GM12801 (cell line): Measurements from ENCODE around the gene AGPAT1.

Experiments used
- TF ChIP-seq, protein P1 (sequence below): IDR thresholded peaks from one replicate; pipeline ENCODE4 v1.5.1; 2011; ENCODE audit warnings: control low read depth; ENCODE audit not compliant: insufficient read length; ENCODE audit errors: extremely low read depth

AGPAT1 gene

DNA sequence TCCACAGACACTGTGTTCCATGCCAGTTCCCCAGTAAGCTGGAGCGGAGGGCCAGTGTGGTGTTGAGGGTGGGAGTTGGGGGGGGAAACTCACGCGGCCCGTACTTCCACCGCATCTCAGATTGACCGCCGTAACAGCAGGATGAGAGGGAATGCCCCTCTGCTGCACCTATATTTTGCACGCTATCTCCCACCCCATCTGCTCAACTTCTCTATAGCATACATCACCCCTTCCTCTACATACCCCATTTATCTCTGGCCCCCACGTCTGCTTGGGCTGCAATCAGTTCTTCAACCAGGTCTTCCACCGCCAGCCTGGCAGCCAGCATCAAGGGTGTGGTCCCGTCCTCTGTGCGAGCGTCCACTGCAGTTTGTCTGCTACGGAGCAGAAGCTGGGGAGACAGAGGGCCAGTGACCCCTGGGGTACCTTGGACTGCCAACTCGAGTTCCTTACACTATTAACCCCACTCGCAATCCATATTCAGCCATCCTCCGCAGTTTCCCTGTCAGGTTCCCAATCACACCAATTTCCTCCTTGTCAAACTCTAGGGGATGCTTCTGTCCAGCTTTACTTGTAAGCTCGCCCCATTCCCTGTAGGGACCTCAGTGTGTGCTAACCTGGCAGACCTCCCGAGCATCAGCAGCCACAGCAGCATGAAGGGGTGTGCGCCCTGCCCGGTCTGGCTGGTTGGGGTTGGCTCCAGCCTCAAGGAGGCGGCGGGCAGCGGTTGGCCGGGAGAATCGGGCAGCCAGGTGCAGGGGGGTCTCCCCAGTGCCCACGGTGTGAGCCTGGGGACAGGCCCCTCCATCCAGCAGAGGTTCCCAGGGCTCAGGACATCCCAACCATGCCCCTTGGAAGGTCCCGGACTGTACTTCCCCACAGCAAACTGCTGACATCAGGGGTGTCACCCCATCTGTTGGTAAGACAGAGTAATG is 21.1 kb upstream of the AGPAT1 start:
- TF ChIP-seq, protein P1, sequence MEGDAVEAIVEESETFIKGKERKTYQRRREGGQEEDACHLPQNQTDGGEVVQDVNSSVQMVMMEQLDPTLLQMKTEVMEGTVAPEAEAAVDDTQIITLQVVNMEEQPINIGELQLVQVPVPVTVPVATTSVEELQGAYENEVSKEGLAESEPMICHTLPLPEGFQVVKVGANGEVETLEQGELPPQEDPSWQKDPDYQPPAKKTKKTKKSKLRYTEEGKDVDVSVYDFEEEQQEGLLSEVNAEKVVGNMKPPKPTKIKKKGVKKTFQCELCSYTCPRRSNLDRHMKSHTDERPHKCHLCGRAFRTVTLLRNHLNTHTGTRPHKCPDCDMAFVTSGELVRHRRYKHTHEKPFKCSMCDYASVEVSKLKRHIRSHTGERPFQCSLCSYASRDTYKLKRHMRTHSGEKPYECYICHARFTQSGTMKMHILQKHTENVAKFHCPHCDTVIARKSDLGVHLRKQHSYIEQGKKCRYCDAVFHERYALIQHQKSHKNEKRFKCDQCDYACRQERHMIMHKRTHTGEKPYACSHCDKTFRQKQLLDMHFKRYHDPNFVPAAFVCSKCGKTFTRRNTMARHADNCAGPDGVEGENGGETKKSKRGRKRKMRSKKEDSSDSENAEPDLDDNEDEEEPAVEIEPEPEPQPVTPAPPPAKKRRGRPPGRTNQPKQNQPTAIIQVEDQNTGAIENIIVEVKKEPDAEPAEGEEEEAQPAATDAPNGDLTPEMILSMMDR, result no peak

DNA sequence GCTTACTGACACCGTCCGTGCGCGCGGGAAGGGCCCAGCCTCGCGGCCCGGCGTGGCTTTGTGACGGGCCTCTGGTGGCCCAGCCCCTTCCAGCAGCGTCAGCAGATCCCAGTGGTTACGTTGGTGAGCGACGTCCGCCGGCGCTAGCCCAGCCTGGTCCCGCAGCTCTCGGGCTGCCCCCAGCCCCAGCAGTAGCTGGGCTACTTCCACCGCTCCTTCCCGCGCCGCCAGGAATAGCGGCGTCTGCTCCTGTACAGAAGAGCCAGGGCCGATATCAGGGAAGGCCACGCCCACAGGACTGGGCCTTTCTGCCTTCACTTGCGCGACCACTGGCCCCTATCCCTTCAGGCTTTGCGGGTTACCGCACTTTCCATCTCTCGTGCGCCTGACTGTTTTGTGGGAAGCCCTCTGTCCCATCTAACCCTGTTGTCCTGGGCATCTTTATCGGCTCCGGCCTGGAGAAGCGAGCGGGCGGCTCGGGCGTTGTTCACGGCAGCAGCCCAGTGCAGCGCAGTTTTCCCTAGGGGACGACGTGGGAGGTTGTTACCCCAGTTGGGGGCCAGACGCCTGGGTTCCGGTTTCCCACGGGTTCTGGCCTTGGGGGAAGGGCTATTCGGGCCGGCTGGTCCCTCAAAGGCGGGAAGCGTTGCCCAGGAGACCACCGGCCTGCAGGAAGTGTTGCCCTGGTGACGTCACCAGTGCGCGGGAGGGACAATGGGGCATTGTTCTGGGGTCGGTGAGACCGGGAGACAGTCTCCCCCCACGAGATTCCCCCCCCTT is 20.2 kb upstream of the AGPAT1 start:
- TF ChIP-seq, protein P1, result no peak

DNA sequence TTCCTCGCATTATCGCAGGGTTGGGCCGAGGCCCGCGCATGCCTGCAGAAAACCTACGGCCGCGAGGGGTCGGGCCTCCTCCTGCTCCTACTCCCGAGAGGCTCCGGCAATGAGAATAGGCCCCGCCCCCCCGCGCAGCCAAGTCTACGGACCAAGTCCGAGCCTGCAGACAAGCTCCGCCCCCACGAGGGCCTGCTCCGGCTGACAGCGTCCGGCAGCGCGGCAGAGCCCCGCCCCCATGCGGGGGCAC is 19.7 kb upstream of the AGPAT1 start:
- TF ChIP-seq, protein P1, result no peak

DNA sequence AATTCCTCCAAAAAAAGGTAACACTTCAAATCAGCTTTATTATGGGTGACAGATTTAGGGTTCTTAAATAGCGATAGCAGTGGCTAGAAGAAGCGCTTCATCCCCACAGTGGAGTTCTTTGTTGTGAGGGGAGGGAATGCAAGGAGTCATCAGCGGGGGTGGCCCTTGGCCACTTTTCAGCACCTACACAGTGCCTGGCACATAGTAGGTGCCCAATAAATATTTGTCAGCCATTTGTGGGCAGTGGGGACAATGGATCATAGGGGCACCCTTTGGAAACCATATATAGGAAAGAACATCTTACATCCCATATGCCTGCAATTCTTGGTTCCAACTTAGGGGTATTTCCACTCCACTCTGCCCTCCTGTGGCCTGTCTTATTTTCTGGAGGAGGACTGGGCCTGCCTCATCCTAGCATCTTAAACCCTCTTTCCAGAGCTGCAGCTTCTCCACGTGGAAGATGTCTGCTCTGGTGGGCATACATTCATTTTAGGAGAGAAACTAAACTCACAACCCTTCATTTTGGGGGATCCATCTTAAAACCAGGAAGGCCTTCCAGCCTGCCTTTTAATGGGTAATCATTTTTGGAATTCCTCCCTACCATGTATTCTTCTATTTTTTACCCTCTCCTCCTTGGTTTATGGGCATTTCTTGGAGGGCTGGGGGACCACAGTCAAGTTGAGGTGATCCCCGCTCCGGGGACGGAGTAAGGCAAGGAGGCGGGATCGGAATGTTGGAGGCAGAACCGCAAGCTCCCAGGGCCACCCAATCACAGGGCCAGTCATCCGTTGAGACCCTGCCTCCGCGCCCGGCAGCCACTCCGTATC is 19.2 kb upstream of the AGPAT1 start:
- TF ChIP-seq, protein P1, result no peak

DNA sequence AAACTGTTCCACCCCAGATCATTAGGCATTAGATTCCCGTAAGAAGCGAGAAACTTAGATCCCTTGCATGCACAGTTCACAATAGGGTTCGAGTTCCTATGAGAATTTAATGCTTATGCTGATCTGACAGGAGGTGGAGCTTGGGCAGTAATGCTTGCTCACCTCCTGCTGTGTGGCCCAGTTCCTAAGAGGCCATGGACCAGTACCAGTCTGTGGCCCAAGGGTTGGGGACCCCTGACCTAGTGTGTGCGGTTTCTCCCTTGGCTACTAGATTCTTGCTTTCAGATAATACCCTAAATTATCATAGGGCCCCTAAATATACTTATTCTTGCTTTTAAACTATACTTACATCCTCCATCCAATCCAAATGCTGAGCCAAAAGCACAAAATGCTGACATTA is 18.5 kb upstream of the AGPAT1 start:
- TF ChIP-seq, protein P1, result no peak

DNA sequence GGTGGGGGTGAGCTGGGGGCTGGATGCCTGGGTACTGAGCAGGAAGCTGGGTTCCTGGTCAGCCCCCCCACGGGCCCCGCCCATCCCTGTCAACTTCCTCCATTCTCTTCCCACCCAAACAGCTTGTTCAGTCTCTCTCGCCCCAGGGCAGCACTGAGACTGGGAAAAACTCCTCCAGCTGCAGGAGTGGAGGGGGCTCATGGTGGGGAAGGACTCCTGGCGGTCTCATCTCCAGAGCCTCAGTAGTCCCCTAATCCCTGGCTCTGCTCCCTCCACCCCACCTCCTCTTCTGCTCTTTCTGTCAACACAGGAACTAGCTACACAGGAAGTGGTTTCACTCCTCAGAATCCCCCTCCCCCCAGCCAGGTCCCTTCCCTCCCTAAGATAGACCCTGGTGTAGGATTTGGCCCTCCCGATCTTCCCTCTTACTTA is 16.7 kb upstream of the AGPAT1 start, which contains the start of gene GPSM3:
Gene GPSM3 (minus strand): TSS at position 36 of the 432 bp plus-strand sequence. CDS start 130 bp downstream, outside the sequence.
- TF ChIP-seq, protein P1, result no peak
